K562 (cell line): ENCODE results near the gene PTK6. TPM values are rescaled to one million over a fixed set of nuclear protein-coding genes. Genes with fewer than 3 reads are reported as not detected.

Experiments used
- ATAC-seq: fragments of 200-7000 bp; cut with Tn5 transposase; 3 replicates; pipeline ENCODE4 v1.9.1; 2020; ENCODE audit warnings: moderate library complexity
- BruUV-seq: library from RNA; stranded (reverse); fragments of 400-500 nt; replicated peaks from 2 replicates; lab custom pipeline; 2021; lab: Mats Ljungman, UMichigan
- CTCF ChIA-PET: fragments of 300-600 bp; formaldehyde crosslinking; extraction: SDS; loops from one replicate; lab custom pipeline; 2021; ENCODE audit warnings: low intra/inter-chr PET ratio; lab: Yijun Ruan, JAX
- POLR2A ChIA-PET: fragments of 300-600, 350-650 bp; sonication (Branson Sonifier 250); formaldehyde crosslinking; extraction: SDS; loops from one replicate; lab custom pipeline; 2021; ENCODE audit warnings: antibody characterized with exemption, inconsistent platforms; lab: Yijun Ruan, JAX
- DNase-seq, 4 experiments: peaks; one replicate each; pipeline versions ENCODE4 v3.0.0 to v3.0.0-alpha.2; 2011 to 2018; ENCODE audit warnings: low spot score in 3 of 4, mixed read lengths in 3 of 4; ENCODE audit errors: extremely low read depth in 1 of 4
- FAIRE-seq: peaks from 2 replicates; lab custom pipeline; 2011; peaks lifted over from hg19 to GRCh38; lab: Jason Lieb, UNC
- H2AFZ ChIP-seq: 2 replicates; pipeline ENCODE4 v1.6.0; 2011; ENCODE audit warnings: low read depth, low read length, control low read depth, inconsistent platforms
- H3K27ac ChIP-seq: fragments of 200-600 bp; 3 replicates; pipeline ENCODE4 v1.8.0; 2011; ENCODE audit warnings: low read depth, mild to moderate bottlenecking, control low read depth, inconsistent platforms, low read length, moderate library complexity, mixed read lengths; ENCODE audit errors: extremely low read depth
- H3K27me3 ChIP-seq, 2 experiments: fragments of 300-600 bp in 1 of 2; 2 replicates in 1 of 2; 3 replicates in 1 of 2; pipeline versions ENCODE4 v1.6.0 to v1.8.0; 2011; ENCODE audit warnings: inconsistent platforms in 2 of 2, low read length in 2 of 2, mild to moderate bottlenecking in 1 of 2, mixed read lengths in 1 of 2, moderate library complexity in 1 of 2; ENCODE audit not compliant: control insufficient read depth in 2 of 2, insufficient read depth in 2 of 2
- H3K36me3 ChIP-seq: fragments of 300-600 bp; 3 replicates; pipeline ENCODE4 v1.8.0; 2011; ENCODE audit warnings: mild to moderate bottlenecking, low read length, inconsistent platforms; ENCODE audit not compliant: control insufficient read depth, insufficient read depth
- H3K4me1 ChIP-seq, 2 experiments: fragments of 200-600 bp in 1 of 2; replicated peaks in 1 of 2; 2 replicates in 1 of 2; 3 replicates in 1 of 2; pipeline versions ENCODE4 v1.5.1 to v1.8.0; 2011; ENCODE audit warnings: inconsistent platforms in 2 of 2, low read length in 2 of 2, mild to moderate bottlenecking in 1 of 2, mixed read lengths in 1 of 2, moderate library complexity in 1 of 2; ENCODE audit not compliant: control insufficient read depth in 2 of 2, insufficient read depth in 2 of 2
- H3K4me2 ChIP-seq: 2 replicates; pipeline ENCODE4 v1.6.1; 2011; ENCODE audit warnings: low read length, control low read depth, inconsistent platforms, mixed read lengths; ENCODE audit not compliant: insufficient read depth
- H3K4me3 ChIP-seq: fragments of 200-600 bp; sonication (generic), shearing (Covaris generic); 2 replicates; pipeline ENCODE4 v1.5.1; 2016; ENCODE audit warnings: control low read depth, inconsistent platforms
- H3K79me2 ChIP-seq: fragments of 200-600 bp; 3 replicates; pipeline ENCODE4 v1.8.0; 2011; ENCODE audit warnings: low read length, inconsistent platforms; ENCODE audit not compliant: control insufficient read depth, insufficient read depth
- H3K9ac ChIP-seq, 2 experiments: 2 replicates each; pipeline versions ENCODE4 v1.6.0 to v1.6.1; 2011; ENCODE audit warnings: low read depth in 2 of 2, low read length in 2 of 2, control low read depth in 1 of 2, inconsistent platforms in 1 of 2, mild to moderate bottlenecking in 1 of 2, mixed read lengths in 1 of 2; ENCODE audit not compliant: insufficient read depth in 1 of 2
- H3K9me1 ChIP-seq: one replicate; pipeline ENCODE4 v1.6.0; 2011; ENCODE audit warnings: inconsistent platforms, mild to moderate bottlenecking, low read length, moderate library complexity; ENCODE audit not compliant: control insufficient read depth, insufficient read depth
- H3K9me3 ChIP-seq: replicated peaks from 2 replicates; pipeline ENCODE4 v1.5.1; 2011; ENCODE audit warnings: low read depth, low read length, inconsistent platforms; ENCODE audit not compliant: control insufficient read depth, insufficient read depth
- H4K20me1 ChIP-seq: replicated peaks from 2 replicates; pipeline ENCODE4 v1.6.1; 2011; ENCODE audit warnings: low read length, inconsistent platforms, mixed read lengths; ENCODE audit not compliant: control insufficient read depth, insufficient read depth
- CHD1 ChIP-seq: fragments of 200-600 bp; sonication (generic); IDR thresholded peaks from one replicate; pipeline ENCODE4 v1.6.1; 2012; ENCODE audit warnings: mild to moderate bottlenecking, moderate library complexity, low read length, inconsistent platforms
- GTF2F1 ChIP-seq: IDR thresholded peaks from 2 replicates; pipeline ENCODE4 v1.6.1; 2011; ENCODE audit warnings: low read depth, low read length, improper control_type of control experiment
- HMGN3 ChIP-seq: IDR thresholded peaks from 2 replicates; pipeline ENCODE4 v1.6.1; 2011; ENCODE audit warnings: borderline replicate concordance, low read depth, mild to moderate bottlenecking, mixed read lengths, low read length; ENCODE audit not compliant: insufficient read length; ENCODE audit errors: extremely low read depth
- HNRNPH1 ChIP-seq: fragments of 200-400 bp; formaldehyde crosslinking; optimal IDR thresholded peaks from 2 replicates; pipeline ENCODE3; 2017; ENCODE audit warnings: low read depth, mild to moderate bottlenecking, low read length, moderate library complexity
- KAT2B ChIP-seq: IDR thresholded peaks from one replicate; pipeline ENCODE4 v1.6.1; 2012; ENCODE audit warnings: low read depth, mild to moderate bottlenecking, control low read depth, inconsistent platforms, low read length, moderate library complexity
- POLR2AphosphoS5 ChIP-seq: IDR thresholded peaks from 2 replicates; pipeline ENCODE4 v1.6.1; 2011; ENCODE audit warnings: mild to moderate bottlenecking, low read depth, low read length, moderate library complexity; ENCODE audit not compliant: control insufficient read depth, insufficient read depth
- POLR2H ChIP-seq: IDR thresholded peaks from 2 replicates; pipeline ENCODE4 v1.6.1; 2016; ENCODE audit warnings: missing genetic modification characterization, low read depth, mild to moderate bottlenecking, control low read depth, missing compliant biosample characterization, moderate library complexity
- PURB ChIP-seq: sonication (generic); formaldehyde crosslinking; IDR thresholded peaks from 2 replicates; pipeline ENCODE4 v1.9.0; 2021; ENCODE audit warnings: low read depth, mild to moderate bottlenecking, missing genetic modification reagents
- RBM22 ChIP-seq: fragments of 200-400 bp; formaldehyde crosslinking; IDR thresholded peaks from 2 replicates; pipeline ENCODE4 v1.6.1; 2018; ENCODE audit warnings: low read length, low read depth; ENCODE audit not compliant: poor library complexity, severe bottlenecking
- ZBTB9 ChIP-seq: fragments of 450-650 bp; formaldehyde crosslinking; IDR thresholded peaks from 2 replicates; pipeline ENCODE4 v1.4.0; 2020; ENCODE audit warnings: mild to moderate bottlenecking, moderate library complexity
- WGBS: fragments of 100-300 bp; shearing (Covaris generic); methylation state at CpG from one replicate; pipeline ENCODE4 v1.1.6; 2016; ENCODE audit warnings: low coverage, mixed read lengths; ENCODE audit not compliant: insufficient coverage; ENCODE audit errors: missing lambda C conversion rate; 5-methylcytosine and 5-hydroxymethylcytosine counted together
- in situ Hi-C: fragments of 300-500 bp; cut with MboI; formaldehyde crosslinking; loops from 4 replicates; pipeline ENCODE4 v1.15.0; 2018; ENCODE audit warnings: inconsistent platforms, mixed read lengths
- intact Hi-C: fragments of 100-400 bp; cut with micrococcal nuclease; formaldehyde crosslinking; loops from 2 replicates; pipeline ENCODE4 v1.14.2; 2022
- polyA plus RNA-seq, 8 experiments: library from polyadenylated mRNA; depleted of rRNA in 4 of 8; stranded (reverse) in 5 of 8; unstranded in 3 of 8; fragments of >200 nt; fragmentation: Nextera tagmentation in 2 of 8; fragmentation: Illumina TruSeq in 1 of 8; extraction: Ambion mirVana in 2 of 8; extraction: Trizol in 1 of 8; gene quantifications; 2 replicates each; pipeline versions ENCODE4 v1.2.1 to v1.2.3, GENCODE V29; 2011 to 2014; ENCODE audit warnings: inconsistent platforms in 1 of 8, missing spikeins in 1 of 8
- total RNA-seq, 7 experiments: library from RNA; depleted of rRNA in 6 of 7; stranded (reverse); fragments of >200 nt in 6 of 7; fragmentation: Illumina TruSeq in 2 of 7; extraction: Trizol in 2 of 7; gene quantifications; 2 replicates each; pipeline versions ENCODE4 v1.2.1 to v1.2.3, GENCODE V29; 2011 to 2021; ENCODE audit warnings: low replicate concordance in 1 of 7
- TF ChIP-seq, protein P1 (sequence below): sonication (generic); formaldehyde crosslinking; IDR thresholded peaks from 2 replicates; pipeline ENCODE4 v1.5.0; 2020; ENCODE audit warnings: missing genetic modification reagents
- TF ChIP-seq, protein P2 (sequence below): IDR thresholded peaks from 2 replicates; pipeline ENCODE4 v1.6.1; 2011; ENCODE audit warnings: borderline replicate concordance, low read depth, mild to moderate bottlenecking, moderate library complexity, low read length; ENCODE audit not compliant: insufficient read depth, poor library complexity, severe bottlenecking
- TF ChIP-seq, protein P3 (sequence below): sonication (generic); formaldehyde crosslinking; IDR thresholded peaks from 2 replicates; pipeline ENCODE4 v1.8.0; 2022; ENCODE audit warnings: mild to moderate bottlenecking, missing genetic modification reagents

PTK6 gene
- total and polyA plus RNA-seq, 9 of the 15 experiments (the other 6 are each of a cell fraction or from before 2014, with no cell fraction given) = 0.07 TPM; not detected in 8

GRCh38 chr20:63520934-63521601, 16.1 kb downstream of the PTK6 start:
- no peak overlapping the region for H2AFZ ChIP-seq
- no peaks in the 10 kb centered on the region for H3K9me1 ChIP-seq
- H3K27ac ChIP-seq = peak overlapping the region; percentile 96
- DNase-seq = peak; percentile 83 to 91 (median 89)
- peaks cover 10 to 57% of the 10 kb centered on the region in 2 experiments for H3K4me1 ChIP-seq
- H3K79me2 ChIP-seq = peaks cover 14% of the 10 kb centered on the region
- H3K36me3 ChIP-seq = peaks cover 23% of the 10 kb centered on the region; the same call in 2 of the 3 replicates
- peaks cover 7% of the 10 kb centered on the region for H3K9me3 ChIP-seq
- peak; percentile 84 for ATAC-seq
- CTCF ChIA-PET = no interaction called here
- peak overlapping the region; percentile 89 for H3K4me2 ChIP-seq
- H4K20me1 ChIP-seq = no peaks in the 10 kb centered on the region
- peak; percentile 35 for FAIRE-seq
- WGBS = 3% methylated on average over 31 of the region's 68 CpGs
- peaks cover 21 to 30% of the 10 kb centered on the region in 2 experiments for H3K27me3 ChIP-seq
- peak overlapping the region; percentile 85 for H3K4me3 ChIP-seq
- BruUV-seq = TSS peak; percentile 77
- H3K9ac ChIP-seq = peak overlapping the region; percentile 79 to 98
- POLR2A ChIA-PET = interaction anchor here (0.6 to 1.7 kb wide), 25 partner anchors 9 to 1822 kb away, joined by 3 to 19 read pairs (median 4); partner anchors contain the start of genes DNAJC5, SRMS and TCEA2
- in situ Hi-C loops (no loop called here), intact Hi-C loops (no loop called here)
- TF ChIP-seq KAT2B (peak; percentile 54), POLR2H (tag) (peak; percentile 72), POLR2AphosphoS5 (peak; percentile 44; the same call in 1 of the 2 replicates), CHD1 (peak; percentile 80), GTF2F1 (peak; percentile 22; the same call in 1 of the 2 replicates), RBM22 (peak; percentile 44), ZBTB9 (CRISPR knock-in tag) (peak; percentile 70; the same call in 1 of the 2 replicates), HMGN3 (peak; percentile 64), PURB (CRISPR knock-in tag) (no peak), HNRNPH1 (no peak)
- TF ChIP-seq, protein P1, sequence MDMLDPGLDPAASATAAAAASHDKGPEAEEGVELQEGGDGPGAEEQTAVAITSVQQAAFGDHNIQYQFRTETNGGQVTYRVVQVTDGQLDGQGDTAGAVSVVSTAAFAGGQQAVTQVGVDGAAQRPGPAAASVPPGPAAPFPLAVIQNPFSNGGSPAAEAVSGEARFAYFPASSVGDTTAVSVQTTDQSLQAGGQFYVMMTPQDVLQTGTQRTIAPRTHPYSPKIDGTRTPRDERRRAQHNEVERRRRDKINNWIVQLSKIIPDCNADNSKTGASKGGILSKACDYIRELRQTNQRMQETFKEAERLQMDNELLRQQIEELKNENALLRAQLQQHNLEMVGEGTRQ (CRISPR knock-in tag) = no peak
- TF ChIP-seq, protein P2, sequence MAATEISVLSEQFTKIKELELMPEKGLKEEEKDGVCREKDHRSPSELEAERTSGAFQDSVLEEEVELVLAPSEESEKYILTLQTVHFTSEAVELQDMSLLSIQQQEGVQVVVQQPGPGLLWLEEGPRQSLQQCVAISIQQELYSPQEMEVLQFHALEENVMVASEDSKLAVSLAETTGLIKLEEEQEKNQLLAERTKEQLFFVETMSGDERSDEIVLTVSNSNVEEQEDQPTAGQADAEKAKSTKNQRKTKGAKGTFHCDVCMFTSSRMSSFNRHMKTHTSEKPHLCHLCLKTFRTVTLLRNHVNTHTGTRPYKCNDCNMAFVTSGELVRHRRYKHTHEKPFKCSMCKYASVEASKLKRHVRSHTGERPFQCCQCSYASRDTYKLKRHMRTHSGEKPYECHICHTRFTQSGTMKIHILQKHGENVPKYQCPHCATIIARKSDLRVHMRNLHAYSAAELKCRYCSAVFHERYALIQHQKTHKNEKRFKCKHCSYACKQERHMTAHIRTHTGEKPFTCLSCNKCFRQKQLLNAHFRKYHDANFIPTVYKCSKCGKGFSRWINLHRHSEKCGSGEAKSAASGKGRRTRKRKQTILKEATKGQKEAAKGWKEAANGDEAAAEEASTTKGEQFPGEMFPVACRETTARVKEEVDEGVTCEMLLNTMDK = peak; percentile 74
- TF ChIP-seq, protein P3, sequence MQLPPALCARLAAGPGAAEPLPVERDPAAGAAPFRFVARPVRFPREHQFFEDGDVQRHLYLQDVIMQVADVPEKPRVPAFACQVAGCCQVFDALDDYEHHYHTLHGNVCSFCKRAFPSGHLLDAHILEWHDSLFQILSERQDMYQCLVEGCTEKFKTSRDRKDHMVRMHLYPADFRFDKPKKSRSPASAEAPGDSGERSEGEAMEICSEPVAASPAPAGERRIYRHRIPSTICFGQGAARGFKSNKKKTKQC (CRISPR knock-in tag) = peak; percentile 79
